ENCODE results near the gene NBEAL2. TPM values are rescaled to one million over a fixed set of nuclear protein-coding genes. Genes with fewer than 3 reads are reported as not detected.

NBEAL2 gene
- polyA plus RNA-seq, 1 donor from 2014 or later: 3.3 TPM

- Histone ChIP-seq H2AFZ (ENCODE audit: low read depth, low read length) (no peak overlapping the region), H3K79me2 (replicated peaks; ENCODE audit: insufficient read depth, low read length) (no peaks in the 10 kb centered on the region), H3K9ac (ENCODE audit: low read length) (no peak overlapping the region), H3F3A (ENCODE audit: insufficient read depth, low read length, poor library complexity, severe bottlenecking) (no peaks in the 10 kb centered on the region), H3K27ac (ENCODE audit: low read length) (no peak overlapping the region), H3K9me2 (ENCODE audit: insufficient read depth, low read length) (no peaks in the 10 kb centered on the region), H3K36me3 (ENCODE audit: insufficient read depth, low read length) (peaks cover 7% of the 10 kb centered on the region), H3K4me3 (ENCODE audit: low read length) (no peak overlapping the region), H4K20me1 (ENCODE audit: insufficient read depth) (no peaks in the 10 kb centered on the region), H3K4me2 (ENCODE audit: low read length) (no peak overlapping the region), H3K9me3 (ENCODE audit: low read length) (no peaks in the 10 kb centered on the region), H3K27me3 (ENCODE audit: insufficient read depth, low read depth, low read length) (no peaks in the 10 kb centered on the region)
- TF ChIP-seq SMC3 (conservative IDR thresholded peaks at IDR 0.05; ENCODE audit: poor library complexity) (no peak), RAD21 (conservative IDR thresholded peaks at IDR 0.05) (no peak), TAF1 (IDR thresholded peaks at IDR 0.05; ENCODE audit: low read depth) (no peak), EP300 (conservative IDR thresholded peaks at IDR 0.05; ENCODE audit: poor library complexity, severe bottlenecking) (no peak), REST (IDR thresholded peaks at IDR 0.05; ENCODE audit: borderline replicate concordance) (no peak), POLR2AphosphoS5 (IDR thresholded peaks at IDR 0.05) (no peak), MXI1 (conservative IDR thresholded peaks at IDR 0.05; ENCODE audit: poor library complexity, severe bottlenecking) (no peak), EZH2 (IDR thresholded peaks at IDR 0.05; ENCODE audit: borderline replicate concordance, insufficient read depth, low read length, poor library complexity, severe bottlenecking) (no peak)
- TF ChIP-seq, protein P1, sequence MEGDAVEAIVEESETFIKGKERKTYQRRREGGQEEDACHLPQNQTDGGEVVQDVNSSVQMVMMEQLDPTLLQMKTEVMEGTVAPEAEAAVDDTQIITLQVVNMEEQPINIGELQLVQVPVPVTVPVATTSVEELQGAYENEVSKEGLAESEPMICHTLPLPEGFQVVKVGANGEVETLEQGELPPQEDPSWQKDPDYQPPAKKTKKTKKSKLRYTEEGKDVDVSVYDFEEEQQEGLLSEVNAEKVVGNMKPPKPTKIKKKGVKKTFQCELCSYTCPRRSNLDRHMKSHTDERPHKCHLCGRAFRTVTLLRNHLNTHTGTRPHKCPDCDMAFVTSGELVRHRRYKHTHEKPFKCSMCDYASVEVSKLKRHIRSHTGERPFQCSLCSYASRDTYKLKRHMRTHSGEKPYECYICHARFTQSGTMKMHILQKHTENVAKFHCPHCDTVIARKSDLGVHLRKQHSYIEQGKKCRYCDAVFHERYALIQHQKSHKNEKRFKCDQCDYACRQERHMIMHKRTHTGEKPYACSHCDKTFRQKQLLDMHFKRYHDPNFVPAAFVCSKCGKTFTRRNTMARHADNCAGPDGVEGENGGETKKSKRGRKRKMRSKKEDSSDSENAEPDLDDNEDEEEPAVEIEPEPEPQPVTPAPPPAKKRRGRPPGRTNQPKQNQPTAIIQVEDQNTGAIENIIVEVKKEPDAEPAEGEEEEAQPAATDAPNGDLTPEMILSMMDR (IDR thresholded peaks at IDR 0.05; ENCODE audit: poor library complexity, severe bottlenecking): no peak
Observed at GRCh38 chr3:47041114-47041513, 61.6 kb downstream of the NBEAL2 start.

- Histone ChIP-seq H2AFZ (ENCODE audit: low read depth, low read length) (no peak overlapping the region), H4K20me1 (ENCODE audit: insufficient read depth) (no peaks in the 10 kb centered on the region), H3K79me2 (replicated peaks; ENCODE audit: insufficient read depth, low read length) (no peaks in the 10 kb centered on the region), H3K9ac (ENCODE audit: low read length) (no peak overlapping the region), H3K4me2 (ENCODE audit: low read length) (no peak overlapping the region), H3F3A (ENCODE audit: insufficient read depth, low read length, poor library complexity, severe bottlenecking) (no peaks in the 10 kb centered on the region), H3K9me3 (ENCODE audit: low read length) (no peaks in the 10 kb centered on the region), H3K4me3 (ENCODE audit: low read length) (no peak overlapping the region), H3K9me2 (ENCODE audit: insufficient read depth, low read length) (no peaks in the 10 kb centered on the region), H3K36me3 (ENCODE audit: insufficient read depth, low read length) (peaks cover 7% of the 10 kb centered on the region), H3K27me3 (ENCODE audit: insufficient read depth, low read depth, low read length) (no peaks in the 10 kb centered on the region), H3K27ac (ENCODE audit: low read length) (no peak overlapping the region)
- no peak for TF ChIP-seq MXI1 (conservative IDR thresholded peaks at IDR 0.05; ENCODE audit: poor library complexity, severe bottlenecking)
- TF ChIP-seq RAD21 (conservative IDR thresholded peaks at IDR 0.05): no peak
- no peak for TF ChIP-seq EP300 (conservative IDR thresholded peaks at IDR 0.05; ENCODE audit: poor library complexity, severe bottlenecking)
- no peak for TF ChIP-seq TAF1 (IDR thresholded peaks at IDR 0.05; ENCODE audit: low read depth)
- TF ChIP-seq, protein P1 (IDR thresholded peaks at IDR 0.05; ENCODE audit: poor library complexity, severe bottlenecking): no peak
- no peak for TF ChIP-seq POLR2AphosphoS5 (IDR thresholded peaks at IDR 0.05)
- TF ChIP-seq EZH2 (IDR thresholded peaks at IDR 0.05; ENCODE audit: borderline replicate concordance, insufficient read depth, low read length, poor library complexity, severe bottlenecking): no peak
- TF ChIP-seq SMC3 (conservative IDR thresholded peaks at IDR 0.05; ENCODE audit: poor library complexity): no peak
- TF ChIP-seq REST (IDR thresholded peaks at IDR 0.05; ENCODE audit: borderline replicate concordance): no peak
Observed at GRCh38 chr3:47042231-47042791, 62.8 kb downstream of the NBEAL2 start.

Measured in neural cell (in vitro differentiated cells).